C4-2B (cell line): ENCODE measurements around the gene WIPF3.

Source experiments
- CTCF ChIP-seq: fragments of 450-650 bp; conservative IDR thresholded peaks from 2 replicates; pipeline ENCODE4 v1.5.1; 2017; ENCODE audit warnings: mild to moderate bottlenecking
- ZFX ChIP-seq: fragments of 450-650 bp; IDR thresholded peaks from 2 replicates; pipeline ENCODE4 v1.6.1; 2017

- TF ChIP-seq CTCF (no peak), ZFX (no peak)
These were observed 41.6 kb downstream of the WIPF3 start for GRCh38 chr7:29847916-29848315.
